HEK293 (cell line): ENCODE data around the gene COMMD10.

Source experiments
- CTCF ChIP-seq: fragments of 450-650 bp; formaldehyde crosslinking; IDR thresholded peaks from 2 replicates; pipeline ENCODE4 v1.5.1; 2016; ENCODE audit warnings: missing biosample characterization, missing genetic modification characterization
- ZBTB26 ChIP-seq: fragments of 450-650 bp; formaldehyde crosslinking; optimal IDR thresholded peaks from 2 replicates; pipeline ENCODE3; 2016; ENCODE audit warnings: missing biosample characterization, mild to moderate bottlenecking, missing genetic modification characterization
- ZFP37 ChIP-seq: fragments of 450-650 bp; formaldehyde crosslinking; IDR thresholded peaks from 2 replicates; pipeline ENCODE4 v1.5.1; 2016; ENCODE audit warnings: missing biosample characterization, missing genetic modification characterization
- ZNF138 ChIP-seq: fragments of 450-650 bp; formaldehyde crosslinking; IDR thresholded peaks from 2 replicates; pipeline ENCODE4 v1.5.1; 2016; ENCODE audit warnings: missing biosample characterization, missing genetic modification characterization, borderline replicate concordance
- ZNF239 ChIP-seq: fragments of 450-650 bp; formaldehyde crosslinking; IDR thresholded peaks from 2 replicates; pipeline ENCODE4 v1.5.1; 2016; ENCODE audit warnings: missing biosample characterization, missing genetic modification characterization
- TF ChIP-seq, protein P1 (sequence below): fragments of 450-650 bp; formaldehyde crosslinking; IDR thresholded peaks from 2 replicates; pipeline ENCODE4 v1.5.1; 2016; ENCODE audit warnings: missing biosample characterization, missing genetic modification characterization

- TF ChIP-seq ZNF239 (tag by site-specific recombination) (no peak), ZFP37 (tag by site-specific recombination) (0 out of 2 replicates have a peak, but pooled peaks have one; percentile 80), ZNF138 (tag by site-specific recombination) (no peak), ZBTB26 (tag by site-specific recombination) (peak; percentile 41), CTCF (tag by site-specific recombination) (peak; percentile 50; the same call in 1 of the 2 replicates)
- TF ChIP-seq, protein P1, sequence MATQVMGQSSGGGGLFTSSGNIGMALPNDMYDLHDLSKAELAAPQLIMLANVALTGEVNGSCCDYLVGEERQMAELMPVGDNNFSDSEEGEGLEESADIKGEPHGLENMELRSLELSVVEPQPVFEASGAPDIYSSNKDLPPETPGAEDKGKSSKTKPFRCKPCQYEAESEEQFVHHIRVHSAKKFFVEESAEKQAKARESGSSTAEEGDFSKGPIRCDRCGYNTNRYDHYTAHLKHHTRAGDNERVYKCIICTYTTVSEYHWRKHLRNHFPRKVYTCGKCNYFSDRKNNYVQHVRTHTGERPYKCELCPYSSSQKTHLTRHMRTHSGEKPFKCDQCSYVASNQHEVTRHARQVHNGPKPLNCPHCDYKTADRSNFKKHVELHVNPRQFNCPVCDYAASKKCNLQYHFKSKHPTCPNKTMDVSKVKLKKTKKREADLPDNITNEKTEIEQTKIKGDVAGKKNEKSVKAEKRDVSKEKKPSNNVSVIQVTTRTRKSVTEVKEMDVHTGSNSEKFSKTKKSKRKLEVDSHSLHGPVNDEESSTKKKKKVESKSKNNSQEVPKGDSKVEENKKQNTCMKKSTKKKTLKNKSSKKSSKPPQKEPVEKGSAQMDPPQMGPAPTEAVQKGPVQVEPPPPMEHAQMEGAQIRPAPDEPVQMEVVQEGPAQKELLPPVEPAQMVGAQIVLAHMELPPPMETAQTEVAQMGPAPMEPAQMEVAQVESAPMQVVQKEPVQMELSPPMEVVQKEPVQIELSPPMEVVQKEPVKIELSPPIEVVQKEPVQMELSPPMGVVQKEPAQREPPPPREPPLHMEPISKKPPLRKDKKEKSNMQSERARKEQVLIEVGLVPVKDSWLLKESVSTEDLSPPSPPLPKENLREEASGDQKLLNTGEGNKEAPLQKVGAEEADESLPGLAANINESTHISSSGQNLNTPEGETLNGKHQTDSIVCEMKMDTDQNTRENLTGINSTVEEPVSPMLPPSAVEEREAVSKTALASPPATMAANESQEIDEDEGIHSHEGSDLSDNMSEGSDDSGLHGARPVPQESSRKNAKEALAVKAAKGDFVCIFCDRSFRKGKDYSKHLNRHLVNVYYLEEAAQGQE: no peak; the same call in 1 of the 2 replicates
These were observed at the start of gene COMMD10 for GRCh38 chr5:116084871-116085715.
